Sigmoid colon (tissue), 7 donors: ENCODE data around the gene ATP6AP1. TPM values are rescaled to one million over a fixed set of nuclear protein-coding genes. Genes with fewer than 3 reads are reported as not detected.
A peak's percentile ranks its signal among the peaks of the same experiment; 100 is the strongest.

Experiments
- DNase-seq: peaks from one replicate; pipeline ENCODE4 v3.0.0-alpha.2; 2019
- H3K27ac ChIP-seq, 4 donors: fragments of 200-600 bp; sonication (generic); one replicate each; pipeline ENCODE4 v1.5.1; 2016 to 2019; ENCODE audit warnings: mild to moderate bottlenecking in 1 of 4
- H3K27me3 ChIP-seq, 3 donors: fragments of 200-600 bp; sonication (generic); one replicate each; pipeline ENCODE4 v1.5.1; 2019; ENCODE audit warnings: mild to moderate bottlenecking in 1 of 3
- H3K36me3 ChIP-seq, 4 donors: fragments of 200-600 bp; sonication (generic); one replicate each; pipeline ENCODE4 v1.5.1; 2016 to 2019
- H3K4me1 ChIP-seq, 4 donors: fragments of 200-600 bp; sonication (generic); one replicate each; pipeline ENCODE4 v1.5.1; 2017 to 2019
- H3K4me3 ChIP-seq, 4 donors: fragments of 200-600 bp; sonication (generic); one replicate each; pipeline ENCODE4 v1.5.1; 2017 to 2019; ENCODE audit warnings: mild to moderate bottlenecking in 2 of 4, moderate library complexity in 1 of 4
- H3K9me3 ChIP-seq, 4 donors: fragments of 200-600 bp in 3 of 4; sonication (generic) in 3 of 4; one replicate each; pipeline versions ENCODE4 v1.5.1 to v1.6.1; 2013 to 2019
- CTCF ChIP-seq, 4 experiments: fragments of 450-650 bp in 3 of 4; fragments of 200-600 bp in 1 of 4; IDR thresholded peaks; one replicate each; pipeline ENCODE4 v1.5.1; 2016 to 2019; ENCODE audit warnings: antibody characterized with exemption in 4 of 4, mild to moderate bottlenecking in 3 of 4, moderate library complexity in 2 of 4
- EP300 ChIP-seq, 4 donors: sonication (generic); formaldehyde crosslinking; IDR thresholded peaks; one replicate each; pipeline ENCODE4 v1.6.1; 2017; ENCODE audit warnings: antibody characterized with exemption in 4 of 4
- POLR2A ChIP-seq, 2 donors: fragments of 450-650 bp; IDR thresholded peaks; one replicate each; pipeline ENCODE4 v1.6.1; 2016; ENCODE audit warnings: antibody characterized with exemption in 2 of 2, mild to moderate bottlenecking in 2 of 2, moderate library complexity in 2 of 2
- POLR2AphosphoS5 ChIP-seq, 4 donors: sonication (generic); formaldehyde crosslinking; IDR thresholded peaks; one replicate each; pipeline ENCODE4 v1.6.1; 2017; ENCODE audit warnings: antibody characterized with exemption in 4 of 4
- WGBS, 2 donors: extraction: QIAGEN DNeasy Blood & Tissue Kit; methylation state at CpG; one replicate each; pipeline ENCODE4 v1.1.7; 2013; 5-methylcytosine and 5-hydroxymethylcytosine counted together
- intact Hi-C: fragments of 100-400 bp; cut with DNase I; formaldehyde crosslinking; loops from one replicate; pipeline ENCODE4 v1.15.1; 2023
- polyA plus RNA-seq, 3 donors: library from polyadenylated mRNA; stranded (reverse); fragments of 200-250 nt; gene quantifications; one replicate each; pipeline ENCODE4 v1.2.3, GENCODE V29; 2013
- total RNA-seq, 4 donors: library from RNA; depleted of rRNA; stranded (reverse); fragments of >200 nt; gene quantifications; one replicate each; pipeline ENCODE4 v1.1.0, GENCODE V29; 2016
- donor health status: healthy with polysubstance abuse.
- donor health status: Bipolar disorder and iron deficiency.
- donor health status: healthy.

The ATP6AP1 gene
- total and polyA plus RNA-seq, 7 donors = 16.5 to 87.7 (median 30.5) TPM

GRCh38 chrX:154459832-154460231 lies 31.4 kb downstream of the ATP6AP1 start:
- Histone ChIP-seq H3K4me3 (peak overlapping the region in 3 of 4 donors; percentile 59 to 76 (median 67)), H3K36me3 (peaks cover 0 to 14% (median 0%) of the 10 kb centered on the region in 4 donors), H3K4me1 (peaks cover 0 to 15% (median 11%) of the 10 kb centered on the region in 4 donors), H3K27me3 (no peaks in the 10 kb centered on the region), H3K9me3 (no peaks in the 10 kb centered on the region), H3K27ac (peak overlapping the region in 3 of 4 donors; percentile 72 to 76 (median 74))
- TF ChIP-seq POLR2AphosphoS5 (IDR thresholded peaks at IDR 0.05) (no peak), EP300 (IDR thresholded peaks at IDR 0.05) (no peak), CTCF (IDR thresholded peaks at IDR 0.05) (no peak), POLR2A (IDR thresholded peaks at IDR 0.05) (no peak)
- 65 to 66% methylated on average over 14 of the region's 14 CpGs for WGBS, 2 donors
- intact Hi-C loops = loop anchor here (2.0 kb wide), 1 partner anchor 17 kb away; no protein-coding TSS in a partner anchor
- DNase-seq = no peak

- 93 to 95% methylated on average over 26 of the region's 26 CpGs for whole genome bisulfite sequencing, 2 donors
Observed at GRCh38 chrX:154460326-154460725, 31.8 kb downstream of the ATP6AP1 start.

GRCh38 chrX:154462396-154462795 lies 33.9 kb downstream of the ATP6AP1 start:
- WGBS, 2 donors = 89 to 93% methylated on average over 8 of the region's 8 CpGs
- Histone ChIP-seq H3K27me3 (no peaks in the 10 kb centered on the region), H3K4me1 (peaks cover 0 to 15% (median 11%) of the 10 kb centered on the region in 4 donors), H3K27ac (no peak overlapping the region), H3K36me3 (peaks cover 0 to 22% (median 2%) of the 10 kb centered on the region in 4 donors), H3K4me3 (no peak overlapping the region), H3K9me3 (no peaks in the 10 kb centered on the region)
- DNase-seq = no peak
- intact Hi-C loops = no loop called here
- TF ChIP-seq EP300 (IDR thresholded peaks at IDR 0.05) (no peak), POLR2A (IDR thresholded peaks at IDR 0.05) (no peak), POLR2AphosphoS5 (IDR thresholded peaks at IDR 0.05) (no peak), CTCF (IDR thresholded peaks at IDR 0.05) (no peak)

More at GRCh38 chrX:154460326-154460725, 31.8 kb downstream of the ATP6AP1 start:
- Histone ChIP-seq H3K9me3 (no peaks in the 10 kb centered on the region), H3K27me3 (no peaks in the 10 kb centered on the region), H3K4me1 (peaks cover 0 to 15% (median 11%) of the 10 kb centered on the region in 4 donors), H3K36me3 (peaks cover 0 to 14% (median 0%) of the 10 kb centered on the region in 4 donors), H3K4me3 (no peak overlapping the region), H3K27ac (peak overlapping the region in 1 of 4 donors; percentile 74)
- TF ChIP-seq EP300 (IDR thresholded peaks at IDR 0.05) = no peak
- no peak for TF ChIP-seq CTCF (IDR thresholded peaks at IDR 0.05)
- TF ChIP-seq POLR2A (IDR thresholded peaks at IDR 0.05) = no peak
- TF ChIP-seq POLR2AphosphoS5 (IDR thresholded peaks at IDR 0.05) = no peak
- intact Hi-C loops = no loop called here
- no peak for DNase-seq

GRCh38 chrX:154463611-154464220 lies 35.2 kb downstream of the ATP6AP1 start:
- WGBS, 2 donors = 92 to 93% methylated on average over 36 of the region's 36 CpGs
- intact Hi-C loops = no loop called here

More at GRCh38 chrX:154463611-154464220, 35.2 kb downstream of the ATP6AP1 start:
- no peak for TF ChIP-seq POLR2AphosphoS5 (IDR thresholded peaks at IDR 0.05)
- TF ChIP-seq CTCF (IDR thresholded peaks at IDR 0.05) = no peak
- TF ChIP-seq EP300 (IDR thresholded peaks at IDR 0.05) = no peak
- TF ChIP-seq POLR2A (IDR thresholded peaks at IDR 0.05) = no peak
- no peaks in the 10 kb centered on the region for H3K9me3 ChIP-seq
- no peak overlapping the region for H3K27ac ChIP-seq
- no peak overlapping the region for H3K4me3 ChIP-seq
- H3K4me1 ChIP-seq = peaks cover 0 to 12% (median 10%) of the 10 kb centered on the region in 4 donors
- DNase-seq = no peak
- H3K27me3 ChIP-seq = no peaks in the 10 kb centered on the region
- peaks cover 0 to 31% (median 8%) of the 10 kb centered on the region in 4 donors for H3K36me3 ChIP-seq
